ENCODE data around the gene TMEM106C. TPM values are rescaled to one million over a fixed set of nuclear protein-coding genes. Genes with fewer than 3 reads are reported as not detected.

Gene TMEM106C
- total RNA-seq, 1 experiment from 2014 or later = 281 TPM

GRCh38 chr12:47991106-47992061 lies 28.0 kb downstream of the TMEM106C start:
- Mint-ChIP-seq H3K27ac (ENCODE audit: unreplicated experiment) (no peak overlapping the region), H3K4me1 (ENCODE audit: low read depth, unreplicated experiment) (no peaks in the 10 kb centered on the region), H3K9me3 (ENCODE audit: unreplicated experiment) (no peaks in the 10 kb centered on the region), H3K36me3 (ENCODE audit: insufficient read depth, unreplicated experiment) (peaks cover 19% of the 10 kb centered on the region), H3K4me3 (ENCODE audit: unreplicated experiment) (no peak overlapping the region), H3K27me3 (ENCODE audit: insufficient read depth, unreplicated experiment) (no peaks in the 10 kb centered on the region)
- peak in 1 of 2 experiments; percentile 28 for DNase-seq
- BruUV-seq (replicated peaks) = no TSS peak
- H3K4me1 ChIP-seq = no peaks in the 10 kb centered on the region
- H3K36me3 ChIP-seq (ENCODE audit: control insufficient read depth, insufficient read depth, low read length) = no peaks in the 10 kb centered on the region; the same call in 1 of the 2 replicates
- no peaks in the 10 kb centered on the region for H3K27me3 ChIP-seq (replicated peaks; ENCODE audit: control insufficient read depth, insufficient read depth, low read length)
- TF ChIP-seq, protein P1, sequence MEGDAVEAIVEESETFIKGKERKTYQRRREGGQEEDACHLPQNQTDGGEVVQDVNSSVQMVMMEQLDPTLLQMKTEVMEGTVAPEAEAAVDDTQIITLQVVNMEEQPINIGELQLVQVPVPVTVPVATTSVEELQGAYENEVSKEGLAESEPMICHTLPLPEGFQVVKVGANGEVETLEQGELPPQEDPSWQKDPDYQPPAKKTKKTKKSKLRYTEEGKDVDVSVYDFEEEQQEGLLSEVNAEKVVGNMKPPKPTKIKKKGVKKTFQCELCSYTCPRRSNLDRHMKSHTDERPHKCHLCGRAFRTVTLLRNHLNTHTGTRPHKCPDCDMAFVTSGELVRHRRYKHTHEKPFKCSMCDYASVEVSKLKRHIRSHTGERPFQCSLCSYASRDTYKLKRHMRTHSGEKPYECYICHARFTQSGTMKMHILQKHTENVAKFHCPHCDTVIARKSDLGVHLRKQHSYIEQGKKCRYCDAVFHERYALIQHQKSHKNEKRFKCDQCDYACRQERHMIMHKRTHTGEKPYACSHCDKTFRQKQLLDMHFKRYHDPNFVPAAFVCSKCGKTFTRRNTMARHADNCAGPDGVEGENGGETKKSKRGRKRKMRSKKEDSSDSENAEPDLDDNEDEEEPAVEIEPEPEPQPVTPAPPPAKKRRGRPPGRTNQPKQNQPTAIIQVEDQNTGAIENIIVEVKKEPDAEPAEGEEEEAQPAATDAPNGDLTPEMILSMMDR (IDR thresholded peaks at IDR 0.05; ENCODE audit: insufficient read depth in 1 of 2, low read depth in 1 of 2, low read length in 1 of 2, severe bottlenecking in 1 of 2, unreplicated experiment in 1 of 2) = no peak
- no peak overlapping the region for H3K4me3 ChIP-seq (ENCODE audit: low read depth, low read length)
- ChIA-PET CTCF (interaction anchor here (1.0 to 1.6 kb wide), 3 partner anchors 11 to 166 kb away, joined by 3 read pairs; partner anchors contain the start of gene ASB8), POLR2A (no interaction called here)
- intact Hi-C loops (cut with micrococcal nuclease; ENCODE audit: unreplicated experiment) = no loop called here
- H3K9me3 ChIP-seq = no peaks in the 10 kb centered on the region

- no TSS peak for BruUV-seq (replicated peaks)
- intact Hi-C loops (cut with micrococcal nuclease; ENCODE audit: unreplicated experiment) = no loop called here
Observed at GRCh38 chr12:47992776-47993175, 29.4 kb downstream of the TMEM106C start.

GRCh38 chr12:47993491-47993890 lies 30.1 kb downstream of the TMEM106C start:
- Histone ChIP-seq H3K9me3 (no peaks in the 10 kb centered on the region), H3K4me3 (ENCODE audit: low read depth, low read length) (no peak overlapping the region), H3K36me3 (ENCODE audit: control insufficient read depth, insufficient read depth, low read length) (no peaks in the 10 kb centered on the region; the same call in 1 of the 2 replicates), H3K27me3 (replicated peaks; ENCODE audit: control insufficient read depth, insufficient read depth, low read length) (no peaks in the 10 kb centered on the region), H3K4me1 (no peaks in the 10 kb centered on the region)
- CTCF ChIA-PET = interaction anchor here (1.0 kb wide), 1 partner anchor 36 kb away, joined by 3 read pairs; no protein-coding TSS in a partner anchor
- no peak overlapping the region for H3K4me3 Mint-ChIP-seq (ENCODE audit: unreplicated experiment)
- DNase-seq = no peak
- peaks cover 16% of the 10 kb centered on the region for H3K36me3 Mint-ChIP-seq (ENCODE audit: insufficient read depth, unreplicated experiment)
- POLR2A ChIA-PET = no interaction called here
- no peaks in the 10 kb centered on the region for H3K9me3 Mint-ChIP-seq (ENCODE audit: unreplicated experiment)
- no peak overlapping the region for H3K27ac Mint-ChIP-seq (ENCODE audit: unreplicated experiment)
- TF ChIP-seq, protein P1 (IDR thresholded peaks at IDR 0.05; ENCODE audit: insufficient read depth in 1 of 2, low read depth in 1 of 2, low read length in 1 of 2, severe bottlenecking in 1 of 2, unreplicated experiment in 1 of 2) = no peak
- H3K4me1 Mint-ChIP-seq (ENCODE audit: low read depth, unreplicated experiment) = no peaks in the 10 kb centered on the region
- BruUV-seq (replicated peaks) = no TSS peak
- intact Hi-C loops (cut with micrococcal nuclease; ENCODE audit: unreplicated experiment) = no loop called here
- no peaks in the 10 kb centered on the region for H3K27me3 Mint-ChIP-seq (ENCODE audit: insufficient read depth, unreplicated experiment)

More at GRCh38 chr12:47992776-47993175, 29.4 kb downstream of the TMEM106C start:
- H3K36me3 ChIP-seq (ENCODE audit: control insufficient read depth, insufficient read depth, low read length) = no peaks in the 10 kb centered on the region; the same call in 1 of the 2 replicates
- no peak overlapping the region for H3K4me3 Mint-ChIP-seq (ENCODE audit: unreplicated experiment)
- H3K4me1 Mint-ChIP-seq (ENCODE audit: low read depth, unreplicated experiment) = no peaks in the 10 kb centered on the region
- DNase-seq = no peak
- H3K9me3 Mint-ChIP-seq (ENCODE audit: unreplicated experiment) = no peaks in the 10 kb centered on the region
- H3K9me3 ChIP-seq = no peaks in the 10 kb centered on the region
- no peak overlapping the region for H3K27ac Mint-ChIP-seq (ENCODE audit: unreplicated experiment)
- ChIA-PET CTCF (interaction anchor here (1.0 kb wide), 1 partner anchor 37 kb away, joined by 3 read pairs; no protein-coding TSS in a partner anchor), POLR2A (no interaction called here)
- TF ChIP-seq, protein P1 (IDR thresholded peaks at IDR 0.05; ENCODE audit: insufficient read depth in 1 of 2, low read depth in 1 of 2, low read length in 1 of 2, severe bottlenecking in 1 of 2, unreplicated experiment in 1 of 2) = no peak
- H3K4me3 ChIP-seq (ENCODE audit: low read depth, low read length) = no peak overlapping the region
- H3K27me3 ChIP-seq (replicated peaks; ENCODE audit: control insufficient read depth, insufficient read depth, low read length) = no peaks in the 10 kb centered on the region
- H3K4me1 ChIP-seq = no peaks in the 10 kb centered on the region
- peaks cover 16% of the 10 kb centered on the region for H3K36me3 Mint-ChIP-seq (ENCODE audit: insufficient read depth, unreplicated experiment)
- no peaks in the 10 kb centered on the region for H3K27me3 Mint-ChIP-seq (ENCODE audit: insufficient read depth, unreplicated experiment)
